Measurements from ENCODE around the gene STMP1.

- TF ChIP-seq POLR2AphosphoS5 (IDR thresholded peaks at IDR 0.05; ENCODE audit: borderline replicate concordance, low read depth, low read length), result no peak
- no peak for TF ChIP-seq FOXP2 (optimal IDR thresholded peaks at IDR 0.05; ENCODE audit: control extremely low read depth, extremely low read length, insufficient read depth)
- no peak for TF ChIP-seq EZH2 (IDR thresholded peaks at IDR 0.05)
These were observed 1.8 kb downstream of the STMP1 start for GRCh38 chr7:135664046-135664589.
